PFSK-1 (cell line): ENCODE measurements around the gene RBM17.

Source experiments
- FOXP2 ChIP-seq: optimal IDR thresholded peaks from 2 replicates; pipeline ENCODE3; 2011; ENCODE audit warnings: borderline replicate concordance, control low read depth, inconsistent platforms; ENCODE audit not compliant: insufficient read depth; ENCODE audit errors: extremely low read length, extremely low read depth
- POLR2AphosphoS5 ChIP-seq: IDR thresholded peaks from 2 replicates; pipeline ENCODE4 v1.6.1; 2012; ENCODE audit warnings: low read depth, mild to moderate bottlenecking, control low read depth, low read length, moderate library complexity
- SIN3A ChIP-seq: IDR thresholded peaks from 2 replicates; pipeline ENCODE4 v1.6.1; 2012; ENCODE audit warnings: mild to moderate bottlenecking, low read length, moderate library complexity, borderline replicate concordance; ENCODE audit not compliant: insufficient read depth
- TAF1 ChIP-seq: IDR thresholded peaks from 2 replicates; pipeline ENCODE4 v1.6.1; 2012; ENCODE audit warnings: low read length, control low read depth, borderline replicate concordance; ENCODE audit not compliant: insufficient read depth
- TF ChIP-seq, protein P1 (sequence below), 2 experiments: IDR thresholded peaks; 2 replicates each; pipeline versions ENCODE4 v1.6.1 to v1.8.0; 2011 to 2012; ENCODE audit warnings: low read depth in 2 of 2, low read length in 2 of 2, control low read depth in 1 of 2, inconsistent platforms in 1 of 2, mild to moderate bottlenecking in 1 of 2, moderate library complexity in 1 of 2; ENCODE audit not compliant: insufficient read depth in 1 of 2

DNA sequence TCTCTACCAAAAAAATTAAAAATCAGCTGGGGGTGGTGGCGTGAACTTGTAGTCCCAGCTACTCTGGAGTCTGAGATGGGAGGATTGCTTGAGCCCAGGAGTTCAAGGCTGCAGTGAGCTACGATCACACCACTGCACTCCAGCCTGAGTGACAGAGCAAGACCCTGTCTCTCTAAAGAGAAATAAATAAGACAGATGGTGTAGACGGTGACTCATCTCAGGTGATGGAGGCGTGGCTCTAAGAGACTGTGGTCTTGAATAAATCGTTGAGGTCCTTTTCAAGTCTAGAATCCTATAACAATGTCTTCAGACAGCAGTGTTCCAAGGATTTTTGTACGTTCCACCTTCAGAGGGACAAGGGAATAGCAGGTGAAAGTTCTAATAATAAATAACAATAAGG, 60.1 kb downstream of the RBM17 start:
- no peak for TF ChIP-seq POLR2AphosphoS5
- TF ChIP-seq, protein P1, sequence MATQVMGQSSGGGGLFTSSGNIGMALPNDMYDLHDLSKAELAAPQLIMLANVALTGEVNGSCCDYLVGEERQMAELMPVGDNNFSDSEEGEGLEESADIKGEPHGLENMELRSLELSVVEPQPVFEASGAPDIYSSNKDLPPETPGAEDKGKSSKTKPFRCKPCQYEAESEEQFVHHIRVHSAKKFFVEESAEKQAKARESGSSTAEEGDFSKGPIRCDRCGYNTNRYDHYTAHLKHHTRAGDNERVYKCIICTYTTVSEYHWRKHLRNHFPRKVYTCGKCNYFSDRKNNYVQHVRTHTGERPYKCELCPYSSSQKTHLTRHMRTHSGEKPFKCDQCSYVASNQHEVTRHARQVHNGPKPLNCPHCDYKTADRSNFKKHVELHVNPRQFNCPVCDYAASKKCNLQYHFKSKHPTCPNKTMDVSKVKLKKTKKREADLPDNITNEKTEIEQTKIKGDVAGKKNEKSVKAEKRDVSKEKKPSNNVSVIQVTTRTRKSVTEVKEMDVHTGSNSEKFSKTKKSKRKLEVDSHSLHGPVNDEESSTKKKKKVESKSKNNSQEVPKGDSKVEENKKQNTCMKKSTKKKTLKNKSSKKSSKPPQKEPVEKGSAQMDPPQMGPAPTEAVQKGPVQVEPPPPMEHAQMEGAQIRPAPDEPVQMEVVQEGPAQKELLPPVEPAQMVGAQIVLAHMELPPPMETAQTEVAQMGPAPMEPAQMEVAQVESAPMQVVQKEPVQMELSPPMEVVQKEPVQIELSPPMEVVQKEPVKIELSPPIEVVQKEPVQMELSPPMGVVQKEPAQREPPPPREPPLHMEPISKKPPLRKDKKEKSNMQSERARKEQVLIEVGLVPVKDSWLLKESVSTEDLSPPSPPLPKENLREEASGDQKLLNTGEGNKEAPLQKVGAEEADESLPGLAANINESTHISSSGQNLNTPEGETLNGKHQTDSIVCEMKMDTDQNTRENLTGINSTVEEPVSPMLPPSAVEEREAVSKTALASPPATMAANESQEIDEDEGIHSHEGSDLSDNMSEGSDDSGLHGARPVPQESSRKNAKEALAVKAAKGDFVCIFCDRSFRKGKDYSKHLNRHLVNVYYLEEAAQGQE (IDR thresholded peaks at IDR 0.05; ENCODE audit: insufficient read depth in 1 of 2, low read depth in 2 of 2, low read length in 2 of 2), result no peak
- TF ChIP-seq TAF1, result no peak
- no peak for TF ChIP-seq SIN3A
- no peak for TF ChIP-seq FOXP2
